OCI-LY7 (cell line): ENCODE measurements around the gene RNASET2. TPM values are rescaled to one million over a fixed set of nuclear protein-coding genes. Genes with fewer than 3 reads are reported as not detected.
A peak's percentile ranks its signal among the peaks of the same experiment; 100 is the strongest.

Source experiments
- BruUV-seq: library from RNA; stranded (reverse); fragments of 400-500 nt; replicated peaks from 2 replicates; lab custom pipeline; 2021; lab: Mats Ljungman, UMichigan
- CTCF ChIA-PET: fragments of 300-600 bp; sonication (Branson Sonifier 250); formaldehyde crosslinking; loops from one replicate; lab custom pipeline; 2022; ENCODE audit warnings: antibody characterized with exemption; ENCODE audit not compliant: unreplicated experiment; lab: Charles Lee
- POLR2A ChIA-PET: fragments of 300-600 bp; sonication (Branson Sonifier 250); formaldehyde crosslinking; loops from one replicate; lab custom pipeline; 2022; ENCODE audit warnings: antibody characterized with exemption; lab: Charles Lee
- DNase-seq: peaks from one replicate; pipeline ENCODE4 v3.0.0-alpha.2; 2015; ENCODE audit warnings: low spot score
- H2AFZ ChIP-seq: fragments of 200-600 bp; sonication (generic), shearing (Covaris generic); 2 replicates; pipeline ENCODE4 v1.6.1; 2014; ENCODE audit warnings: mild to moderate bottlenecking, antibody characterized with exemption, low read length, moderate library complexity
- H3K27ac ChIP-seq: fragments of 200-600 bp; sonication (generic); 2 replicates; pipeline ENCODE4 v1.5.1; 2014; ENCODE audit warnings: mixed run types, low read depth, mild to moderate bottlenecking, moderate library complexity, low read length, inconsistent platforms; ENCODE audit not compliant: poor library complexity, severe bottlenecking
- H3K36me3 ChIP-seq: fragments of 200-600 bp; sonication (generic); 2 replicates; pipeline ENCODE4 v1.6.1; 2014; ENCODE audit warnings: mild to moderate bottlenecking, antibody characterized with exemption, low read length, moderate library complexity, mixed read lengths; ENCODE audit not compliant: insufficient read depth
- H3K4me1 ChIP-seq: fragments of 200-600 bp; sonication (generic); 2 replicates; pipeline ENCODE4 v1.5.1; 2014; ENCODE audit warnings: mild to moderate bottlenecking, low read length; ENCODE audit not compliant: insufficient read depth, poor library complexity, severe bottlenecking
- H3K4me2 ChIP-seq: fragments of 200-600 bp; sonication (generic); 2 replicates; pipeline ENCODE4 v1.6.1; 2014; ENCODE audit warnings: mild to moderate bottlenecking, low read length
- H3K4me3 ChIP-seq: fragments of 200-600 bp; sonication (generic); 2 replicates; pipeline ENCODE4 v1.5.1; 2014; ENCODE audit warnings: mild to moderate bottlenecking, low read depth, low read length; ENCODE audit not compliant: poor library complexity, severe bottlenecking
- H3K79me2 ChIP-seq: fragments of 200-600 bp; sonication (generic); 2 replicates; pipeline ENCODE4 v1.6.1; 2016; ENCODE audit warnings: low read depth, mild to moderate bottlenecking, low read length, moderate library complexity, mixed read lengths; ENCODE audit not compliant: insufficient read depth
- H3K9me2 ChIP-seq: fragments of 200-600 bp; sonication (generic); 2 replicates; pipeline ENCODE4 v1.6.1; 2016; ENCODE audit warnings: mild to moderate bottlenecking, low read length, mixed read lengths; ENCODE audit not compliant: insufficient read depth
- H3K9me3 ChIP-seq: fragments of 200-600 bp; sonication (generic); 2 replicates; pipeline ENCODE4 v1.6.1; 2014; ENCODE audit warnings: mild to moderate bottlenecking, mixed run types, low read length, mixed read lengths
- H4K20me1 ChIP-seq: fragments of 200-600 bp; sonication (generic); 2 replicates; pipeline ENCODE4 v1.6.1; 2014; ENCODE audit warnings: mild to moderate bottlenecking, antibody characterized with exemption, low read length, moderate library complexity, mixed read lengths; ENCODE audit not compliant: insufficient read depth
- CTCF ChIP-seq: fragments of 200-600 bp; sonication (generic); conservative IDR thresholded peaks from 2 replicates; pipeline ENCODE4 v1.5.1; 2014; ENCODE audit warnings: mild to moderate bottlenecking, antibody characterized with exemption, low read length, moderate library complexity, mixed read lengths
- EZH2phosphoT487 ChIP-seq: fragments of 200-600 bp; sonication (generic); IDR thresholded peaks from 2 replicates; pipeline ENCODE4 v1.6.1; 2018; ENCODE audit warnings: low read depth, borderline replicate concordance, mild to moderate bottlenecking, mixed run types, antibody characterized with exemption, low read length, moderate library complexity, mixed read lengths
- intact Hi-C: fragments of 100-400 bp; cut with micrococcal nuclease; formaldehyde crosslinking; loops from one replicate; pipeline ENCODE4 v1.10.0; 2022; ENCODE audit not compliant: unreplicated experiment
- total RNA-seq, 2 experiments: library from RNA; depleted of rRNA in 1 of 2; stranded (reverse); fragments of >200 nt in 1 of 2; shearing (Covaris generic) in 1 of 2; gene quantifications; 2 replicates each; pipeline ENCODE4 v1.2.3, GENCODE V29; 2014 to 2022

The RNASET2 gene
- total RNA-seq, 2 experiments from 2014 or later, result 71.7 to 105 TPM

- H4K20me1 ChIP-seq, result no peaks in the 10 kb centered on the region
- no TSS peak for BruUV-seq
Observed at GRCh38 chr6:166929542-166930189, 26.7 kb downstream of the RNASET2 start.

DNA sequence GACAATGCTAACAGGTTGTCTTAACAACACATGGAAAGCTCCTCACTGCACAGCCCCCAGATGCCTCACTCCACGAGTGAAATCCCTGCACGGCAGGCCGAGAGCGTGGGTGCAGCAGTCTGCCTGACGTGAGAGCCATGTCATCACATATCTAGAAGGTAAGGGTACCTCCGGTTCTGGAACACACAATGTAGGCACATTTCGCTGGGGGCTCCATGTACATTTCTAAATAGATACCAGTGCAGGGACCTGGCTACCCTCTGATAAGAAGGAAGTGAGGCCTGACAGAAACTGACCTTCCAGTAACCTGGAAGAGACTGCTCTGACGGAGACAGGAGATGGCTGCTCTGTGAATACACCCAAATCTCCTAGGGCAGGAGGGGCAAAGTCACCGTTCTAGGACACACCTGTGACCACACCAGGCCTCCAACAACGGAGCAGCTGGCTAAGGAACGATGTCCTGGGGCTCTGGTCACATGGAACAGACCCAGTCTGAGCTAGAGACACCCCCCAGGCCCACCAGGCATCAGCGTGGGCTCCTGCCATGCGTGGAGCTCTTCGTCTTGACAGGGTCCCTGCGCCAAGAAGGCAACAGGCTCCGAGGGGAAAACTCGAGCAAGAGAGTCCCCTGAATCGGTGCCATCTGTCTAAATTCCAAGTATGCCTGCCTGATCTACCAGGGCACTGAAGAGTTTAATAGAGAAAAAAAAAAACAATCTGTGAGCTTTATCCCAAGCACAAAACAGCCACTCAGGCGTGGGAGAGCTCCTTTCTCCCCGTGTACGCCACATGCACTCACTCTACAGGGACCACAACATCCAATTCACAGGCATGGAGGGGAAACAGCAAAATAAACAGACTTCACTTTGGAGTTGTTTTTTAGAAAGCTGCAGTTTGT lies 27.5 kb downstream of the RNASET2 start:
- Histone ChIP-seq H3K9me2 (no peaks in the 10 kb centered on the region), H3K4me3 (no peak overlapping the region), H3K27ac (no peak overlapping the region), H3K79me2 (no peaks in the 10 kb centered on the region), H3K9me3 (no peaks in the 10 kb centered on the region), H2AFZ (no peak overlapping the region), H4K20me1 (no peaks in the 10 kb centered on the region), H3K4me2 (peak overlapping the region; percentile 37; the same call in 1 of the 2 replicates), H3K36me3 (peaks cover 48% of the 10 kb centered on the region), H3K4me1 (peaks cover 13% of the 10 kb centered on the region)
- intact Hi-C loops, result no loop called here
- TF ChIP-seq EZH2phosphoT487 (no peak), CTCF (no peak)
- DNase-seq, result no peak
- POLR2A ChIA-PET, result no interaction called here
- BruUV-seq, result no TSS peak
- CTCF ChIA-PET, result no interaction called here

More at GRCh38 chr6:166929542-166930189, 26.7 kb downstream of the RNASET2 start:
- H3K4me1 ChIP-seq, result peaks cover 13% of the 10 kb centered on the region
- H3K4me2 ChIP-seq, result peak overlapping the region; percentile 37; the same call in 1 of the 2 replicates
- H3K79me2 ChIP-seq, result no peaks in the 10 kb centered on the region
- H3K27ac ChIP-seq, result peak overlapping the region; percentile 21
- no peak overlapping the region for H3K4me3 ChIP-seq
- no peak for TF ChIP-seq CTCF
- no peak for TF ChIP-seq EZH2phosphoT487
- DNase-seq, result peak; percentile 27
- no peaks in the 10 kb centered on the region for H3K9me2 ChIP-seq
- intact Hi-C loops, result no loop called here
- ChIA-PET POLR2A (no interaction called here), CTCF (no interaction called here)
- peaks cover 56% of the 10 kb centered on the region for H3K36me3 ChIP-seq
- H3K9me3 ChIP-seq, result no peaks in the 10 kb centered on the region
- H2AFZ ChIP-seq, result no peak overlapping the region
